ENCODE measurements around the gene BTBD7.

GRCh38 chr14:93309427-93309966, 23.3 kb downstream of the BTBD7 start:
- TF ChIP-seq CTCF (conservative IDR thresholded peaks at IDR 0.05) (no peak), ZFX (IDR thresholded peaks at IDR 0.05) (no peak)
